ENCODE results near the gene FANCM. TPM values are rescaled to one million over a fixed set of nuclear protein-coding genes. Genes with fewer than 3 reads are reported as not detected.

FANCM gene
- total and polyA plus RNA-seq, 2 donors (not counting 3 experiments of a cell fraction or from before 2014, with no cell fraction given), result 2.2 to 13.7 TPM

Small RNA genes lying within 50 kb of the gene (small RNA-seq; reads per million reads assigned to genes)
- gene RF00151 (ENCODE audit: insufficient read depth, insufficient read length, low read depth, low replicate concordance) (0.88 reads per million), gene SNORD127 (ENCODE audit: insufficient read depth, insufficient read length, low read depth, low replicate concordance) (3,815 reads per million, percentile 100 among the genes with 10 or more reads in this experiment)

Other genes with a start within 250 kb of the FANCM start
- gene KLHL28, start 174.0 kb upstream of the FANCM start, total RNA-seq, result 7.3 and 8.4 TPM in 2 replicates
- gene KLHL28, start 174.0 kb upstream of the FANCM start, polyA plus RNA-seq, result 2.9 and 3.3 TPM in 2 replicates
- 13.3 and 13.8 TPM in 2 replicates for gene TOGARAM1, start 173.7 kb upstream of the FANCM start, total RNA-seq
- gene TOGARAM1, start 173.7 kb upstream of the FANCM start, polyA plus RNA-seq, result 3.2 and 4.2 TPM in 2 replicates
- 36.3 and 44.4 TPM in 2 replicates for gene PRPF39, start 51.8 kb upstream of the FANCM start, total RNA-seq
- gene PRPF39, start 51.8 kb upstream of the FANCM start, polyA plus RNA-seq, result 22.4 and 24.8 TPM in 2 replicates
- 88.2 and 92.9 TPM in 2 replicates for gene FKBP3, start 1.4 kb upstream of the FANCM start, total RNA-seq
- gene FKBP3, start 1.4 kb upstream of the FANCM start, polyA plus RNA-seq, result 14.0 and 23.2 TPM in 2 replicates
- gene MIS18BP1, start 117.3 kb downstream of the FANCM start, total RNA-seq, result 41.1 and 43.3 TPM in 2 replicates
- gene MIS18BP1, start 117.3 kb downstream of the FANCM start, polyA plus RNA-seq, result 5.9 and 8.9 TPM in 2 replicates